CD4-positive, alpha-beta T cell treated with Interleukin-1 beta for 1 hour (primary cell): ENCODE data around the gene EIF2S2.
A peak's percentile ranks its signal among the peaks of the same experiment; 100 is the strongest.

ENCODE experiments used
- DNase-seq, 2 donors: peaks; one replicate each; pipeline ENCODE4 v3.0.0-alpha.2; 2020 to 2022

The EIF2S2 gene

GRCh38 chr20:34088305-34089174 is 23.5 kb downstream of the EIF2S2 start:
- no peak for DNase-seq

GRCh38 chr20:34085544-34086040 is 26.5 kb downstream of the EIF2S2 start:
- DNase-seq: no peak

- DNase-seq: no peak
These were observed 27.7 kb downstream of the EIF2S2 start for GRCh38 chr20:34084227-34084923.

GRCh38 chr20:34083781-34084180 is 28.3 kb downstream of the EIF2S2 start:
- no peak for DNase-seq

GRCh38 chr20:34083137-34083536 is 28.9 kb downstream of the EIF2S2 start:
- DNase-seq: no peak

- no peak for DNase-seq
These were observed 29.7 kb downstream of the EIF2S2 start for GRCh38 chr20:34082232-34082887.

GRCh38 chr20:34079818-34080217 is 32.2 kb downstream of the EIF2S2 start:
- no peak for DNase-seq

- DNase-seq: no peak
These were observed 33.5 kb downstream of the EIF2S2 start for GRCh38 chr20:34078540-34078939.

GRCh38 chr20:34076952-34077351 is 35.1 kb downstream of the EIF2S2 start:
- no peak for DNase-seq

GRCh38 chr20:34075647-34076046 is 36.4 kb downstream of the EIF2S2 start:
- DNase-seq: no peak

GRCh38 chr20:34074101-34074760 is 37.8 kb downstream of the EIF2S2 start:
- DNase-seq: no peak

GRCh38 chr20:34072778-34073177 is 39.3 kb downstream of the EIF2S2 start:
- no peak for DNase-seq

GRCh38 chr20:34072076-34072475 is 40.0 kb downstream of the EIF2S2 start:
- DNase-seq: no peak

GRCh38 chr20:34070859-34071258 is 41.2 kb downstream of the EIF2S2 start:
- DNase-seq: no peak

- no peak for DNase-seq
These were observed 42.0 kb downstream of the EIF2S2 start for GRCh38 chr20:34070079-34070439.

- peak; percentile 54 to 64 for DNase-seq
These were observed 42.5 kb downstream of the EIF2S2 start for GRCh38 chr20:34069341-34070078.

GRCh38 chr20:34068001-34068400 is 44.0 kb downstream of the EIF2S2 start:
- DNase-seq: no peak

GRCh38 chr20:34066476-34067090 is 45.5 kb downstream of the EIF2S2 start:
- DNase-seq: no peak

GRCh38 chr20:34065260-34065659 is 46.8 kb downstream of the EIF2S2 start:
- DNase-seq: no peak

GRCh38 chr20:34064286-34064685 is 47.8 kb downstream of the EIF2S2 start:
- DNase-seq: no peak

- no peak for DNase-seq
These were observed 49.2 kb downstream of the EIF2S2 start for GRCh38 chr20:34062570-34063482.
